Activated CD4-positive, alpha-beta T cell treated with anti-CD3 and anti-CD28 coated beads for 1 hour (primary cell): Measurements from ENCODE around the gene CORT.
"Not testable (repeated sequence)": the region's sequence is repeated elsewhere in the genome, so short reads cannot be mapped to it uniquely, and the experiment has no call there.

Experiments
- DNase-seq: peaks from one replicate; pipeline ENCODE4 v3.0.0-alpha.2; 2020

Gene CORT

DNA sequence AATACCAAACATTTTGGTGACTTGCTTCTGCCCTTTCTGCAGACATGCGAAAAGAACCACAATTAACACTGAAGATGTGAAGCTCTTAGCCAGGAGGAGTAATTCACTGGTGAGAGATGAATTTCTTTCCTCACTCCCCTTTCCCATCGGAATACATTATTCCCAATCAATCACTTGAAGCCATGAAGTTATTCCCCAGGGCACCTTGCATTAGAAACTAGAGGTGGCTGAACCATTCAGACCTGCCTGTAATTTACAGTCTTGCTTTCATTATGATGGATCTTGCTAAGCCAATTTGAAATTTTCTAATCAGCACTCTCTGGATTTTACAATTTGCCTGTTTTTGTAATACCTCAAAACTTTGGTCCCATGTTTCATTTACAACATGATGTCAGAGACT lies 9.5 kb upstream of the CORT start:
- DNase-seq: no peak

DNA sequence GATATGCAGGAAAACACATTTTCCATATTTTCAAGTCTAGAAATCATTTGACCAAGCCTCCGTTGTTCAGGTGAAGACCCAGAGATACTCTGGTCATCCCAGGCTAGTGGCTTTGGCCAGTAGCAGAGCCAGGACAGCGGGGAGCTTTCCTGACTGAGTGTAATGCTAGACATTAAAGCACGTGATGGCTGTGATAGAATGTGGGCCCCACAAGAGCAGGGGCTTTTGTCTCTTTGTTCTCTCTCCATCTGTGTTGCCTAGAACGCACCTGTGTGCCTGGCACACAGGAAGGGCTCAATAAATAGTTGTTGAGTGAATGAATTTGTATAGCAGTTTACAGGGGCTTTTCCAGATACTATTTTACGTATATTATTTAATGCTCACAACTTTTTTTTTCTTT lies 9.0 kb upstream of the CORT start:
- no peak for DNase-seq

- DNase-seq: no peak
Measured at GRCh38 chr1:10444248-10444647, 5.6 kb upstream of the CORT start.

DNA sequence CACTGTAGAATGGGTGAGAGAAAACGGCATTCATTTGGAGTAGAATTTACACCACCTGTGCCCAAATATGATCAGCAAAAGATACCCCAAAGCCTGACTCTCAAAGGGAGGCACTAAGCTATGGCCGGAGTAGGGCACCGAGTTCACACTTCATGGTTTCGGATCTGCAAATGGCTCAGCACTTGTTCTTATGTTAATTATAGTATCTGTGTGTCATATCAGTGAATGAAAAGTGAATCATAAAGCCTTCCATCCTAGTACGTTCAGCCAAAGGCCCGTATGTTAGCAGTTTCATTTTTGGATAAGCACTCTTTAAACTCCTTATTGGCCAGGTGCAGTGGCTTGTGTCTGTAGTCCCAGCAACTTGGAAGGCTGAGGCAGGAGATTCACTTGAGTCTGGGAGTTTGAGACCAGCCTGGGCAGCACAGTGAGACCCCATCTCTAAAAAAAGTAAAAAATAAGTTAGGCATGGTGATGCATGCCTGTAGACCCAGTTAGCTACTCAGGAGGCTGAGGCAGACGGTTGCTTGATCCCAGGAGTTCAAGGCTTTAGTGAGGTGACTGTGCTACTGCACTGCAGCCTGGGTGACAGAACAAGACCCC lies 4.9 kb upstream of the CORT start:
- no peak for DNase-seq

GRCh38 chr1:10446790-10447422 lies 2.9 kb upstream of the CORT start:
- no peak for DNase-seq

DNA sequence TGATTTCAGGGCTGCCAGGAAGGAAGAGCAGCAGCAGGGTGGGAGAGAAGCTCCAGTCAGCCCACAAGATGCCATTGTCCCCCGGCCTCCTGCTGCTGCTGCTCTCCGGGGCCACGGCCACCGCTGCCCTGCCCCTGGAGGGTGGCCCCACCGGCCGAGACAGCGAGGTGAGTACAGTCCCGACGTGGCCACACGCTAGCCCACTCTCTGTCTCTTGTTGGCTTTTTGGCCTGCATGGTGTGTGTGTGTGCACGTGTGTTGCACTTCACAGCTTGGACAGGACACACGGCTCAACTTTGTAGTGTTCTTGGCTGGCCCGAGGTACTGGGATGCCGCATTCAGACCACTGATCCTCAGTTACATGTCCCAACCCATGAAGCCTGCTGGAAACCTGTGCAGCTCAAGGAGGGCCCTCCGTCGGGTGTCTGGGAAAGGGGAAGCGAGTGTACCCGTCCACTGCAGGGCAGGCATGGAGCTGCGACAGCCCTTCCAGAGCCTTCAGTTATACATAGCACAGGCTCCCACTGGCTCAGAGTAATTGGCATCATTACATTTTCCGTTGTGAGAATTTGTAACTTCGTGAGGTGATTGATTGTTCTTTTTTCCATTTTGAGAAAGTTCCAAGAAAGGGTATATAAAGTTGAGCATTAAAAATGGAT lies 454 bp downstream of the CORT start:
- DNase-seq: no peak

DNA sequence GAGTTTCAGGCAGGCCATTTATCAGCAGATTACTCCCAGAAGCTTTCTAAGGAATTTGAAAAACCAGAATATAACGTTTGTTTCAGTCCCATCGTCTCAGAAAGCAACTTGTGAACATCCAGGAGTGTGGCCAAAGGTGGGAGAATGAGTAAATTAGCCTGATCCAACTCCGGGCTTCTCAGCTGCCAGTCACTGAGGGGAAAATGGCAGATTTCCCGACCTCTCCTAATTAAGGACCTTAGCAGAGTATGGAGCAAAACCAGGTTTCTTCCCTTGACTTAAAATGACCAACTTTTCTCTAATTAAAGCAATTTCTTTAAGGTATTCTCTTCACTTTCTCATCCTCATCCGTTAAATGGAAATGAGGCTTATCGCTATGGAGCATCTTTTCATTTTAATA lies 1.0 kb downstream of the CORT start:
- DNase-seq: no peak

DNA sequence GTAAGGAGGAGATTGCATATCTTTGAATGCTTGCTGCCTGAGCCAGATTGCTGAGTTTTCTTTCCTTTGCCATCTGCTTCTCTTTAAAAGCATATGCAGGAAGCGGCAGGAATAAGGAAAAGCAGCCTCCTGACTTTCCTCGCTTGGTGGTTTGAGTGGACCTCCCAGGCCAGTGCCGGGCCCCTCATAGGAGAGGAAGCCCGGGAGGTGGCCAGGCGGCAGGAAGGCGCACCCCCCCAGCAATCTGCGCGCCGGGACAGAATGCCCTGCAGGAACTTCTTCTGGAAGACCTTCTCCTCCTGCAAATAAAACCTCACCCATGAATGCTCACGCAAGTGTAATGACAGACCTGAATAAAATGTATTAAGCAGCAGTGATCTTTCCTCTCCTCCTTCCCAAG lies 1.5 kb downstream of the CORT start:
- DNase-seq: no peak

- no peak for DNase-seq
Measured at GRCh38 chr1:10456048-10456447, 6.2 kb downstream of the CORT start.

DNA sequence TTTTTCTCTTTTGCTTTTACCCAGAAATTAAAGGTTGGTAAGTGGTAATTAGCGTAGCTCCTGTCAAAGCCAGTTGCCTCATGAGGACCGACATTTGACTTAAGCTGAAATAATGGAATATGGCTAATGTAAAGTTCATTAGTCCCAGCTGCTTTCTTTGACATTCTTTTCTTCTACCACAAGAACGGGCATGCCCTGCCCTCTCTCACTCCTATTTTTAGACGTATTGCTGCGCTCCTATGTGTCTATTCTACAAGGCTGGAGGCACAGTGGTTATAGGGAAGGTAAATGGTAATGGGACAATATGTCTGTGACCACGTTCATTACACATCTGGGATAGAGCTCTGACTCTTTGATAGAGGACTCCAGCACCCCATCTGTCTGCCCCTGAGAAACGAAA lies 6.8 kb downstream of the CORT start:
- DNase-seq: no peak

DNA sequence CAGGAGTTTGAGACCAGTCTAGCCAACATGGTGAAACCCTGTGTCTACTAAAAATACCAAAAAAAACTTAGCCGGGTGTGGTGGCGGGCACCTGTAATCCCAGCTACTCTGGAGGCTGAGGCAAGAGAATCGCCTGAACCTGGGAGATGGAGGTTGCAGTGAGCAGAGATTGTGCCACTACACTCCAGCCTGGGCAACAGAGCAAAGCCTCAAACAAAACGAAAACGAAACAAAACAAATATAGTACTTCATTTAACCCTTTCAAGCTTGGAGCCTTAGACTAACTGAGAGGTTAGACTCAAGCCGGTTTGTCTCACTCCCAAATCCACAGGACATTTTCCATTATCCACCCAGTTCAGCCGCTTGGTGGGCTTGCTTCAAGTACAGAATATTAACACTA lies 7.6 kb downstream of the CORT start:
- not testable (repeated sequence) for DNase-seq

GRCh38 chr1:10457875-10458274 lies 8.0 kb downstream of the CORT start:
- no peak for DNase-seq

GRCh38 chr1:10459184-10459583 lies 9.4 kb downstream of the CORT start:
- no peak for DNase-seq

- no peak for DNase-seq
Measured at GRCh38 chr1:10467078-10467477, 17.2 kb downstream of the CORT start.

GRCh38 chr1:10470043-10470442 lies 20.2 kb downstream of the CORT start:
- DNase-seq: no peak

DNA sequence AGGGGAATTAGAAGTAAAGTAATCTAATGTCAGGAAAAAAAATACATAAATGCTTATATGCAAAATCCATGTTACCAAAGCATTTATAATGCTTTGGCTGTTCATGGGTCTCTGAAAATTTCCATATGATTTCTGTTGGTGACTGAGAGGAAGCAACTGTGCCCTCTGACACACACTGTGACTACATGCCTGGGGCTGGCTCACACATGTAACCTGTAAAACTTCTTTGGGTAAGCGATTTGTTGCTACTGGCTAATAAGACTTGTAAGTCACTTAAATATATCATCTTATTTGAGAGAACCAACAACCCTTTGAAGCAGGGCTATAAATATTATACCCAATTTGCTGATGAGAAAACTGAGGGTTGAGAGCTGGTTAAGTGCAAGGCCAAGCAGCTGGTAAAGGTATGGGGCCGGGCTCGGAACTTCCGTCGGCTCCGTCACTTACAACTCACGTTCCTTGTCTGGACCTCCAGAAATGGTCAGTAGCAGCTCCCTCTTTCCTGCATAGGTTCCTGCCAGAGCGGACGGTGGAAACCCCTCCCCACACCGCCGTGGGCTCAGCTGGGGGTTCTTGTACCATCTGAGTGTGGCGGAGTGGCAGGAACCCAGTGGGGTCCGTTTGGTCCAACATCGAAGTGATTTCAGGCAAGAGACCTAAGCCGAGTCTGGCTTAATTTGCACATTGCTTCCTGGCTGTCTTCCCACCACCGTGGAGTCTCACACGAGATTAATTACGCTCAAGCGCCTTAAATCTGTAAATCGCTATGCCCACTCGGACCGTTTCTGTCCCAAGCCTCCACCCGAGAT lies 21.8 kb downstream of the CORT start:
- DNase-seq: no peak

- DNase-seq: peak; percentile 84
Measured at GRCh38 chr1:10472220-10473144, 22.7 kb downstream of the CORT start, which contains the start of gene DFFA. DFFA (minus strand) TSS chr1:10472529; CDS start chr1:10472458, 71 bp downstream.

- no peak for DNase-seq
Measured at GRCh38 chr1:10473145-10473765, 23.4 kb downstream of the CORT start.

GRCh38 chr1:10474309-10474612 lies 24.4 kb downstream of the CORT start:
- DNase-seq: not testable (repeated sequence)

- peak; percentile 74 for DNase-seq
Measured at GRCh38 chr1:10474613-10475507, 25.0 kb downstream of the CORT start, which contains the start of gene PEX14. PEX14 (plus strand) TSS chr1:10474950; CDS start chr1:10474967, 17 bp downstream.

DNA sequence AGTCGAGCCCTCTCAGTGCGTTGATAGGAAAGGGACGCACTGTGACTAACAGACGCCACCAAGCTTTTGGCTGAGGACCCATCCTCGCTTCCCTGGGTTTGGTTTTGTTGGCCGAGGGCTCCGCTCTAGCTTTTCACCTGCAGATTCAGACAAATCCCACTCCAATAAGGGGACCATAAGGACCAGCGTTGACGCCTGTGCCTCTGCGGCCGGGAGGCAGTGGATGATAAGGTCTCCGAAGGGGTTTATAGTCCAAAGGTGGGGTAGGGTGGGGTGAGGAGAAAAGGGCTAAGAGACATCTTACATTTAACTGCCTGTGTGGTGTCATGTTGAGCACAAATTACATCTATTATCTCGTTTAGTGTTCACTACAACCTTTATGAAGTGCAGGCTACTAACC lies 25.7 kb downstream of the CORT start:
- no peak for DNase-seq
